ENCODE data around the gene LRRC27. TPM values are rescaled to one million over a fixed set of nuclear protein-coding genes. Genes with fewer than 3 reads are reported as not detected.

Gene LRRC27
- total RNA-seq, 1 experiment from 2014 or later = 4.1 TPM

DNA sequence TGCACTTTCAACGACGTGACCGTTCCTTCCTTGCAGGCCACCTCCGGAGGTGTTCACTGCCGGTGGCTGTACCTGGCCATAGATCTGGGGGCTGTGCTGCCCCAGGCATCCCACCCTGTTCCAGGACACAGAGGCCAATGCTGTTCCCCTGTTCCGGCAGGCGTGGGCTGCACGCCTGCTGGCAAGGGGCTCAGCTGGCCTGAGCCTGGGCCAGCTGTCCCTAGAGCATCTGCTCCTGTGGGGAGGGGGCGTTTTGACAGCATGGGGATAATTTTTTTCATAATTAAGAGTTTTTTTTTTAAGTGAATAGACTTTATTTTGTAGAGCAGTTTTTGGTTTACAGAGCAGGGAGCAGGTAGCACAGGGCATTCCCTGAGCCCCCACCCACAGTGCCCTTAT, 93.8 kb downstream of the LRRC27 start:
- no TSS peak for BruUV-seq (replicated peaks)
- Histone ChIP-seq H3K27me3 (ENCODE audit: insufficient read depth, low read length) (no peaks in the 10 kb centered on the region), H2AFZ (ENCODE audit: low read depth, low read length, poor library complexity, severe bottlenecking) (no peak overlapping the region), H3K9me3 (ENCODE audit: control insufficient read depth in 1 of 2, insufficient read depth in 1 of 2, low read depth in 1 of 2, low read length in 2 of 2) (no peaks in the 10 kb centered on the region), H3K4me3 (replicated peaks in 1 of 2; ENCODE audit: low read depth in 1 of 2, low read length in 2 of 2) (no peak overlapping the region), H3K9ac (ENCODE audit: low read length) (no peak overlapping the region), H3K4me2 (ENCODE audit: low read length) (no peak overlapping the region), H3K36me3 (ENCODE audit: control insufficient read depth in 1 of 2, insufficient read depth in 2 of 2, low read length in 2 of 2) (no peaks in the 10 kb centered on the region), H3K79me2 (ENCODE audit: insufficient read depth, low read length) (no peaks in the 10 kb centered on the region), H4K20me1 (ENCODE audit: insufficient read depth) (no peaks in the 10 kb centered on the region), H3K9me2 (ENCODE audit: insufficient read depth) (no peaks in the 10 kb centered on the region), H3K27ac (ENCODE audit: low read depth, low read length) (no peak overlapping the region; the same call in 1 of the 2 replicates), H3K4me1 (ENCODE audit: control insufficient read depth in 1 of 2, insufficient read depth in 2 of 2, low read length in 2 of 2) (peaks cover 12 to 14% of the 10 kb centered on the region in 2 experiments)
- intact Hi-C loops (cut with micrococcal nuclease) = no loop called here
- ChIA-PET POLR2A (no interaction called here), RAD21 (ENCODE audit: low non-redundant PET in 1 of 2, low total read pairs in 2 of 2, uncharacterized antibody in 2 of 2, unreplicated experiment in 2 of 2) (no interaction called here), CTCF (no interaction called here)
- TF ChIP-seq YY1 (IDR thresholded peaks at IDR 0.05; ENCODE audit: extremely low read depth, insufficient replicate concordance, low read depth, low read length) (no peak), RAD21 (IDR thresholded peaks at IDR 0.05; ENCODE audit: low read depth) (no peak)
- TF ChIP-seq, protein P1, sequence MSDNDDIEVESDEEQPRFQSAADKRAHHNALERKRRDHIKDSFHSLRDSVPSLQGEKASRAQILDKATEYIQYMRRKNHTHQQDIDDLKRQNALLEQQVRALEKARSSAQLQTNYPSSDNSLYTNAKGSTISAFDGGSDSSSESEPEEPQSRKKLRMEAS (IDR thresholded peaks at IDR 0.05) = no peak
- TF ChIP-seq, protein P2, sequence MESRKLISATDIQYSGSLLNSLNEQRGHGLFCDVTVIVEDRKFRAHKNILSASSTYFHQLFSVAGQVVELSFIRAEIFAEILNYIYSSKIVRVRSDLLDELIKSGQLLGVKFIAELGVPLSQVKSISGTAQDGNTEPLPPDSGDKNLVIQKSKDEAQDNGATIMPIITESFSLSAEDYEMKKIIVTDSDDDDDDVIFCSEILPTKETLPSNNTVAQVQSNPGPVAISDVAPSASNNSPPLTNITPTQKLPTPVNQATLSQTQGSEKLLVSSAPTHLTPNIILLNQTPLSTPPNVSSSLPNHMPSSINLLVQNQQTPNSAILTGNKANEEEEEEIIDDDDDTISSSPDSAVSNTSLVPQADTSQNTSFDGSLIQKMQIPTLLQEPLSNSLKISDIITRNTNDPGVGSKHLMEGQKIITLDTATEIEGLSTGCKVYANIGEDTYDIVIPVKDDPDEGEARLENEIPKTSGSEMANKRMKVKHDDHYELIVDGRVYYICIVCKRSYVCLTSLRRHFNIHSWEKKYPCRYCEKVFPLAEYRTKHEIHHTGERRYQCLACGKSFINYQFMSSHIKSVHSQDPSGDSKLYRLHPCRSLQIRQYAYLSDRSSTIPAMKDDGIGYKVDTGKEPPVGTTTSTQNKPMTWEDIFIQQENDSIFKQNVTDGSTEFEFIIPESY (IDR thresholded peaks at IDR 0.05; ENCODE audit: extremely low read depth, insufficient replicate concordance, low read length) = no peak
- DNase-seq (ENCODE audit: low read depth, low spot score) (no peak), ATAC-seq (no peak)

DNA sequence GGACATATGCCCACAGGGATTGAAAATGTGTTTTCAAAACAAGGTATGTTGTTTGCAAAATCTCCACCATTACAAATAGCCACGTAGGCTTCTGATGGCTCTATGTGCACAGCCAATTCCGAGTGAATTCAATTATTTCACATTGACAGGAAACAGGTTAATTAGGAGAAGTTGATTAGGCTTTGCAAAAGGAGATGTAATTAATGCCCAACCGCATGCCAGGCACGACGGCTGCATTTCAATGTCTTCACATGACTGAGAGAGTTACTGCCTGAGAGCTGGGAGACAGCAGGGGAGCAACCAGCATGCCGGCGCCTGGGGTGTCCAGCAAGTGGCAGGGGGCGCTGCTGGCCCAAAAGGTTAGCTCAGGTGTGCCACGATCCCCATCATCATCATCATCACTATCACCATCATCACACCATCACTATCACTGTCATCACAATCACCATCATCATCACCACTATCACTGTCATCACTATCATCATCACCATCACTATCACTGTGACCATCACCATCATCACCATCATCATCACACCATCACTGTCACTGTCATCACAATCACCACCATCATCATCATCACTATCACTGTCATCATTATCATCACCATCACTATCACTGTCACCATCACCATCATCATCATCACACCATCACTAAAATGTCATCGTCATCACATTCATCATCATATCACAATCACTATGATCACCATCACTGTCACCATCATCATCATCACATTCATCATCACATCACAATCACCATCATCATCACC, 95.2 kb downstream of the LRRC27 start:
- Histone ChIP-seq H4K20me1 (ENCODE audit: insufficient read depth) (no peaks in the 10 kb centered on the region), H3K9me3 (ENCODE audit: control insufficient read depth in 1 of 2, insufficient read depth in 1 of 2, low read depth in 1 of 2, low read length in 2 of 2) (no peaks in the 10 kb centered on the region), H3K27me3 (ENCODE audit: insufficient read depth, low read length) (no peaks in the 10 kb centered on the region), H3K36me3 (ENCODE audit: control insufficient read depth in 1 of 2, insufficient read depth in 2 of 2, low read length in 2 of 2) (no peaks in the 10 kb centered on the region), H3K9me2 (ENCODE audit: insufficient read depth) (no peaks in the 10 kb centered on the region), H3K9ac (ENCODE audit: low read length) (no peak overlapping the region), H3K4me1 (ENCODE audit: control insufficient read depth in 1 of 2, insufficient read depth in 2 of 2, low read length in 2 of 2) (peaks cover 0 to 4% of the 10 kb centered on the region in 2 experiments; a peak in 2 of 4 replicates), H3K27ac (ENCODE audit: low read depth, low read length) (no peak overlapping the region), H3K79me2 (ENCODE audit: insufficient read depth, low read length) (no peaks in the 10 kb centered on the region), H3K4me2 (ENCODE audit: low read length) (no peak overlapping the region), H2AFZ (ENCODE audit: low read depth, low read length, poor library complexity, severe bottlenecking) (no peak overlapping the region), H3K4me3 (replicated peaks in 1 of 2; ENCODE audit: low read depth in 1 of 2, low read length in 2 of 2) (no peak overlapping the region)
- ChIA-PET RAD21 (ENCODE audit: low non-redundant PET in 1 of 2, low total read pairs in 2 of 2, uncharacterized antibody in 2 of 2, unreplicated experiment in 2 of 2) (no interaction called here), POLR2A (no interaction called here), CTCF (no interaction called here)
- BruUV-seq (replicated peaks) = no TSS peak
- DNase-seq (ENCODE audit: low read depth, low spot score) (no peak), ATAC-seq (no peak)
- TF ChIP-seq SRF (IDR thresholded peaks at IDR 0.05; ENCODE audit: low read depth) (no peak), CEBPB (IDR thresholded peaks at IDR 0.05; ENCODE audit: low read depth) (no peak), CBX3 (IDR thresholded peaks at IDR 0.05; ENCODE audit: low read depth) (no peak), SP1 (IDR thresholded peaks at IDR 0.05; ENCODE audit: low read depth) (no peak)
- TF ChIP-seq, protein P3, sequence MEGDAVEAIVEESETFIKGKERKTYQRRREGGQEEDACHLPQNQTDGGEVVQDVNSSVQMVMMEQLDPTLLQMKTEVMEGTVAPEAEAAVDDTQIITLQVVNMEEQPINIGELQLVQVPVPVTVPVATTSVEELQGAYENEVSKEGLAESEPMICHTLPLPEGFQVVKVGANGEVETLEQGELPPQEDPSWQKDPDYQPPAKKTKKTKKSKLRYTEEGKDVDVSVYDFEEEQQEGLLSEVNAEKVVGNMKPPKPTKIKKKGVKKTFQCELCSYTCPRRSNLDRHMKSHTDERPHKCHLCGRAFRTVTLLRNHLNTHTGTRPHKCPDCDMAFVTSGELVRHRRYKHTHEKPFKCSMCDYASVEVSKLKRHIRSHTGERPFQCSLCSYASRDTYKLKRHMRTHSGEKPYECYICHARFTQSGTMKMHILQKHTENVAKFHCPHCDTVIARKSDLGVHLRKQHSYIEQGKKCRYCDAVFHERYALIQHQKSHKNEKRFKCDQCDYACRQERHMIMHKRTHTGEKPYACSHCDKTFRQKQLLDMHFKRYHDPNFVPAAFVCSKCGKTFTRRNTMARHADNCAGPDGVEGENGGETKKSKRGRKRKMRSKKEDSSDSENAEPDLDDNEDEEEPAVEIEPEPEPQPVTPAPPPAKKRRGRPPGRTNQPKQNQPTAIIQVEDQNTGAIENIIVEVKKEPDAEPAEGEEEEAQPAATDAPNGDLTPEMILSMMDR (IDR thresholded peaks at IDR 0.05 in 2 of 3, conservative IDR thresholded peaks at IDR 0.05 in 1 of 3; ENCODE audit: borderline replicate concordance in 1 of 3, insufficient read depth in 1 of 3, low read depth in 2 of 3, low read length in 2 of 3) = no peak
- intact Hi-C loops (cut with micrococcal nuclease) = no loop called here
